ENCODE results near the gene TNRC18. TPM values are rescaled to one million over a fixed set of nuclear protein-coding genes. Genes with fewer than 3 reads are reported as not detected.
A peak's percentile ranks its signal among the peaks of the same experiment; 100 is the strongest.
"Not testable (repeated sequence)": the region's sequence is repeated elsewhere in the genome, so short reads cannot be mapped to it uniquely, and the experiment has no call there.

Gene TNRC18
- total RNA-seq, 2 experiments from 2014 or later, result 37.3 to 40.4 TPM

DNA sequence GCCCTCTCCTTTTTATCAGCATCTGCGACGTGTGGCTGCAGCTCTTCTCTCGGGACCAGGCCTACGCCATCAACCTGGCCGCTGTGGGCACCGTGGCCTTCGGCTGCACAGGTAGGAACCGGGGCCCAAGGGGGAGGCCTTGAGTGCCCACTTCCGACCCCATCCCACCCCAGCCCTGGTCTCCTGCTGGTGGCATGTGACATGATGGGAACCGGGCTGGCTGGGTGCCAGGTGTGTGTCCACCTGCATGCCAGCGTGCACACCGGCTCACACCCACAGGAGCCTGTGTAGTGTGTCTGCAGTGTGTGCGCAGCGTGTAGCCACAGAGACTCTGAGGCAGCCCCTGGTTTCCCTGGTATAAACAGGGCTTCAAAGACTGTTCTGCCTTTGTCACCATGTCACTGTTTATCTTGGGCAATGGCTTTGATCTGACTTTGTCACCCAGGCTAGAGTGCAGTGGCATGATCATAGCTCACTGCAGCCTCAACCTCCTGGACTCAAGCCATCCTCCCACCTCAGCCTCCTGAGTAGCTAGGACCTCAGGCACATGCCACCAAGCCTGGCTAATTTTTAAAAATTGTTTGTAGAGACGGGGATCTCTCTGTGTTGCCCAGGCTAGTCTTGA is 131.8 kb downstream of the TNRC18 start:
- intact Hi-C loops (cut with micrococcal nuclease); DNase-seq; H3K4me1 Mint-ChIP-seq (ENCODE audit: low read depth); H3K4me3 Mint-ChIP-seq; H3K36me3 Mint-ChIP-seq; CTCF ChIA-PET; H3K27me3 Mint-ChIP-seq; POLR2A ChIA-PET; H3K9me3 Mint-ChIP-seq; H3K27ac Mint-ChIP-seq: not testable (repeated sequence)

DNA sequence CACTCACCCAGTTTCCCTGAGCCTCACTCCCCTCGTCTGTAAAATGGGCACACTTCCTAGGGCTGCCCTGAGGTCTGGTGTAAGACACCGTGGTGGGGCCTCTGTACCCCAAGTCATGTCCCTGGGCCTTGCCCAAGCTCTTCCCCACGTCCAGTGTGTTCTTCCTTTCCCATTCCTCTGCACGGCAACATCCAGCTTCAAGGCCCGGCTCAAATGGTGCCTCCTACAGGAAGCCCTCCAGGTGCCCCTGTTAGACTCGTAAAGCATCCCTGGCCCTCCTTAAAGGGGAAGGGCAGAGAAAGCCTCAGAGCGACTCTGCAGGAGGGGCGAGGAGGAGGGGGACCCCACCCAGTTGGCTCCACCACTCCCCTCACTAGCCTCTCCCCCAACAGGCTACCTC is 132.3 kb downstream of the TNRC18 start:
- peaks cover 3% of the 10 kb centered on the region for H3K4me1 Mint-ChIP-seq (ENCODE audit: low read depth)
- intact Hi-C loops (cut with micrococcal nuclease), result no loop called here
- peaks cover 6% of the 10 kb centered on the region for H3K27me3 Mint-ChIP-seq
- H3K4me3 Mint-ChIP-seq, result no peak overlapping the region
- no peaks in the 10 kb centered on the region for H3K36me3 Mint-ChIP-seq
- no peak overlapping the region for H3K27ac Mint-ChIP-seq
- no peak for DNase-seq
- ChIA-PET CTCF (no interaction called here), POLR2A (no interaction called here)
- H3K9me3 Mint-ChIP-seq, result peaks cover 10% of the 10 kb centered on the region

DNA sequence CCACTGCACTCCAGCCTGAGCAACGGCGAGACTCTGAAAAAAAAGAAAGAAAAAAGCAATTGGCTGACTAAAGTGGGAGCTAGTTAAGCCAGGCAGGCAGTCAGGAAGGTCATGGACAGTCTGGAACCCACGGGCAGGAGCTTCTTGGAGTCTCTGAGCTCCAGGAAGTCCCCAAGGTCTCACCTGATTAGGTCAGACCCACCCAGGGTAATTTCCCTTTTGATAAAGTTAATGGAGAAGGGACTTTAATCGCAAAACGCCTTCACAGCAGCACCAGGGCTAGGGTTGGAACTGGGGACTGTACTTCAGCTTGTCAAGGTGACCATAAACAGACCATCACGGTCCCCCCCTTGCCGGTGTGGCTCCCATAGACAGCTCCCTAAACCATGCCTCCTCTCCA is 134.3 kb downstream of the TNRC18 start:
- Mint-ChIP-seq H3K4me3 (no peak overlapping the region), H3K9me3 (peaks cover under 1% of the 10 kb centered on the region), H3K27ac (no peak overlapping the region), H3K4me1 (ENCODE audit: low read depth) (peaks cover under 1% of the 10 kb centered on the region), H3K36me3 (no peaks in the 10 kb centered on the region), H3K27me3 (peaks cover 9% of the 10 kb centered on the region)
- intact Hi-C loops (cut with micrococcal nuclease), result no loop called here
- DNase-seq, result no peak
- ChIA-PET POLR2A (no interaction called here), CTCF (interaction anchor here (0.5 kb wide), 1 partner anchor 74 kb away, joined by 5 read pairs; no protein-coding TSS in a partner anchor)

DNA sequence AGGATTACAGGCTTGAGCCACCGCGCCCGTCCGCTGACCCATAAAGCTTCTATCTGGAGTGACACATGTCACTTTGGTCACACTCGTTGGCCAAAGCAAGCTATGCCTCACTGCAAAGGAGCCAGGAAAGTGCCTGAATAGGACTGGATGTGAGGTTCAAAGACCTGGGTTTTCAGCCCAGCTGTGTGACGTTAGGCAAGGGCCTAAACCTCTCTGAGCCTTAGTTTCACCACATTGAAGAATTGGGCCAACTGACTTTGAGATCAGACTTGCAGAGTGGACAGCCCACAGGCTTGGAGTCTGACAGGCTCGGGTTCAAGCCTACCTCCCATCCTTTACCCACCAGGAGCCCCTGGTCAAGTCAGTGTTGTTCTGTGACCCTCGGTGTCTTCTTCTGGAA is 135.1 kb downstream of the TNRC18 start:
- DNase-seq; H3K4me3 Mint-ChIP-seq; POLR2A ChIA-PET; H3K27ac Mint-ChIP-seq; H3K36me3 Mint-ChIP-seq; H3K4me1 Mint-ChIP-seq (ENCODE audit: low read depth); H3K9me3 Mint-ChIP-seq; CTCF ChIA-PET; intact Hi-C loops (cut with micrococcal nuclease): not testable (repeated sequence)
- peaks cover 11% of the 10 kb centered on the region for H3K27me3 Mint-ChIP-seq

DNA sequence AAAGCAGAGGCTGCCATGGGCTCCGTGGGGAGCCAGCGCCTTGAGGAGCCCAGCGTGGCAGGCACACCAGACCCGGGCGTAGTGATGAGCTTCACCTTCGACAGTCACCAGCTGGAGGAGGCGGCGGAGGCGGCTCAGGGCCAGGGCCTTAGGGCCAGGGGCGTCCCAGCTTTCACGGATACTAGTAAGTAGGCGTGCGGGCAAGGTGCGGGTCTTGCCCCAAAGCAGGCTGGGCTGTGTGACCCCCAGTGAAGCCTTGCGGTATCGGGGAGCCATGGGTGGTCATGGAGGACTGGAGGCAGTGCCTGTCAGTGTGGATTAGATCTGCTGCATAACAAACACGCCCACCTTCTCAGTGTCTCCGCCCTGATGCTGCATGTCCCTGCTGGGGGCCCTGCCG is 135.8 kb downstream of the TNRC18 start:
- H3K4me3 Mint-ChIP-seq, result no peak overlapping the region

DNA sequence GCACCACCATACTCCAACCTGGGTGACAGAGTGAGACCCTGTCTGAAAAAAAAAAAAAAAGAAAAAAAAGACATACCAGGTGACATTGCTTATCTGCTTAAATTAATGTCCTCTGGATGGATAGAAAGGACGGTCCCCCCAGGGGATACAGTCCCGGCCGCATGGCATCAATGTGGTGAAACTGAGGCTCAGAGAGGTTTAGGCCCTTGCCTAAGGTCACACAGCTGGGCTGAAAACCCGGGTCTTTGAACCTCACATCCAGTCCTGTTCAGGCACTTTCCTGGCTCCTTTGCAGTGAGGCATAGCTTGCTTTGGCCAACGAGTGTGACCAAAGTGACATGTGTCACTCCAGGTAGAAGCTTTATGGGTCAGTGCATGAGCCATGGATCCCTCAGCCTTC is 136.3 kb downstream of the TNRC18 start:
- H3K4me3 Mint-ChIP-seq; DNase-seq; H3K9me3 Mint-ChIP-seq; H3K36me3 Mint-ChIP-seq; H3K4me1 Mint-ChIP-seq (ENCODE audit: low read depth); POLR2A ChIA-PET; H3K27ac Mint-ChIP-seq; intact Hi-C loops (cut with micrococcal nuclease): not testable (repeated sequence)
- CTCF ChIA-PET, result interaction anchor here (1.2 kb wide), 1 partner anchor 313 kb away, joined by 3 read pairs; no protein-coding TSS in a partner anchor
- peaks cover 11% of the 10 kb centered on the region for H3K27me3 Mint-ChIP-seq

More for the DNA sequence above, 135.8 kb downstream of the TNRC18 start:
- intact Hi-C loops (cut with micrococcal nuclease), result no loop called here
- ChIA-PET POLR2A (no interaction called here), CTCF (interaction anchor here (1.2 kb wide), 1 partner anchor 314 kb away, joined by 3 read pairs; no protein-coding TSS in a partner anchor)
- Mint-ChIP-seq H3K4me1 (ENCODE audit: low read depth) (peaks cover 2% of the 10 kb centered on the region), H3K9me3 (no peaks in the 10 kb centered on the region), H3K27ac (no peak overlapping the region), H3K27me3 (peaks cover 11% of the 10 kb centered on the region), H3K36me3 (no peaks in the 10 kb centered on the region)
- no peak for DNase-seq

DNA sequence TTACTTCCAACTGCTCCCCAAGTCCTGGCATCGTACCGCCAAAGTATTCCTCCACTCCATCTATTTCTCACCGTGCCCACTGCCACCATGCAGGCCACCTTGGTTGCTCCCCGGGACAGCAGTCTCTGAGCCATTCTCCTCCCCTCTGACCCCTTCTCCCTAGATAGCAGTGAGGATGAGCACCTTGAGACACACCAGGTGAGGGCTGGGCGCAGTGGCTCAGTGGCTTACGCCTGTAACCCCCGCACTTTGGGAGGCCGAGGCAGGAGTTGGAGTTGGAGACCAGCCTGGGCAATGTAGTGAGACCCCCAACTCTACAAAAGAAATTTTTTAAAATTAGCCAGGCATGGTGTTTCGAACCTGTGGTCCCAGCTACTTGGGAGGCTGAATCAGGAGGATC is 136.7 kb downstream of the TNRC18 start:
- DNase-seq, result no peak
- Mint-ChIP-seq H3K4me3 (no peak overlapping the region), H3K27me3 (peaks cover 11% of the 10 kb centered on the region), H3K36me3 (no peaks in the 10 kb centered on the region), H3K27ac (no peak overlapping the region), H3K9me3 (no peaks in the 10 kb centered on the region), H3K4me1 (ENCODE audit: low read depth) (peaks cover 2% of the 10 kb centered on the region)
- ChIA-PET POLR2A (no interaction called here), CTCF (interaction anchor here (1.2 kb wide), 1 partner anchor 313 kb away, joined by 3 read pairs; no protein-coding TSS in a partner anchor)
- intact Hi-C loops (cut with micrococcal nuclease), result no loop called here

DNA sequence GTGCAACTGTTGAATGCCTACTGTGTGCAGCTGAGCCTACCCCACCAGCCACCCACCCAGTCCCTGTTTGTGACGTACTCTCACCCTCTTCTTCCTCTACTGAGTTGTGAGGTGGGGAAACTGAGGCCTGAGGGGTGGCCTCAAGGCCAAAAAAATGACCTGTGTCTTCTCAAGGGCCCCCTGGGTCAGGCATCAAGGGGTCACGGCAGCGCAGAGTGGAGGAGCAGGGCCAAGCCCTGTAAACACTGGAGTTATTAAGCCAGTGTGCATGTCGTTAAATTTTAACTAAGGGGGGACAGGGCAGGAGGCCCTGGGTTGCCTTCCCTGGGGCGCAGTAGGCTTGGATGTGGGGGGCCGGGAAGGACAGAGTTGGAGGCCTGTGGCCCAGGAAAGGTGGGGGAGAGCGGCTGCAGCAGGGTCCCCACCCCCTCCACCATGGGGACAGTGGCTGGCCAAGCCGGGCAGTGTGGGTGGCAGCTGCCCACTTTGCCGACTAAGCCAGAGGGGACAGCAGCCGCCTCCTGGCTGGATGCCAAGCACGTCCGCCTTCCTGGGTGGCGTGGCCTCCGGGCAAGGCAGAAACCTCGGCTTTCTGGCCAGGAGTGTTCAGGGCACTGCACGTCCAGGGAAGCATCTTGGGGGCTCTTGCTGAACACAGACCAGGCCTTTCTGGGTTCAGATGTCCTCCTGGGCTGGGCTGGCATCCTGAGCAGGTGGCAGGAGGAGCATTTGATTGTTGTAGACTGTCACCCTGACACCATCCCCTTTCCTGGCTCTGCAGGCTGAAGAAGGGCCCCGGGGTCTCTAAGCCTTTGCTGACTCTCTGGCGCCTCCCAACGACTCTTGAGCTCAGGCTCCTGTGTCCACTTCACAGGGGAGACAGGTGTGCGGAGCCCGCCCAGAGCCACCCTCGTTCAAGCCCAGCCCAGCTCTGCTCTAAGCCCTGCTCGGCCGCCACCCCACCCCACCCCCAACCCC is 139.0 kb downstream of the TNRC18 start:
- Mint-ChIP-seq H3K36me3 (no peaks in the 10 kb centered on the region), H3K27ac (no peak overlapping the region), H3K27me3 (peaks cover 13% of the 10 kb centered on the region), H3K9me3 (no peaks in the 10 kb centered on the region), H3K4me3 (no peak overlapping the region), H3K4me1 (ENCODE audit: low read depth) (peaks cover 2% of the 10 kb centered on the region)
- intact Hi-C loops (cut with micrococcal nuclease), result no loop called here
- DNase-seq, result peak; percentile 36
- CTCF ChIA-PET, result interaction anchor here (1.0 kb wide), 1 partner anchor 44 kb away, joined by 3 read pairs; no protein-coding TSS in a partner anchor
- POLR2A ChIA-PET, result no interaction called here

DNA sequence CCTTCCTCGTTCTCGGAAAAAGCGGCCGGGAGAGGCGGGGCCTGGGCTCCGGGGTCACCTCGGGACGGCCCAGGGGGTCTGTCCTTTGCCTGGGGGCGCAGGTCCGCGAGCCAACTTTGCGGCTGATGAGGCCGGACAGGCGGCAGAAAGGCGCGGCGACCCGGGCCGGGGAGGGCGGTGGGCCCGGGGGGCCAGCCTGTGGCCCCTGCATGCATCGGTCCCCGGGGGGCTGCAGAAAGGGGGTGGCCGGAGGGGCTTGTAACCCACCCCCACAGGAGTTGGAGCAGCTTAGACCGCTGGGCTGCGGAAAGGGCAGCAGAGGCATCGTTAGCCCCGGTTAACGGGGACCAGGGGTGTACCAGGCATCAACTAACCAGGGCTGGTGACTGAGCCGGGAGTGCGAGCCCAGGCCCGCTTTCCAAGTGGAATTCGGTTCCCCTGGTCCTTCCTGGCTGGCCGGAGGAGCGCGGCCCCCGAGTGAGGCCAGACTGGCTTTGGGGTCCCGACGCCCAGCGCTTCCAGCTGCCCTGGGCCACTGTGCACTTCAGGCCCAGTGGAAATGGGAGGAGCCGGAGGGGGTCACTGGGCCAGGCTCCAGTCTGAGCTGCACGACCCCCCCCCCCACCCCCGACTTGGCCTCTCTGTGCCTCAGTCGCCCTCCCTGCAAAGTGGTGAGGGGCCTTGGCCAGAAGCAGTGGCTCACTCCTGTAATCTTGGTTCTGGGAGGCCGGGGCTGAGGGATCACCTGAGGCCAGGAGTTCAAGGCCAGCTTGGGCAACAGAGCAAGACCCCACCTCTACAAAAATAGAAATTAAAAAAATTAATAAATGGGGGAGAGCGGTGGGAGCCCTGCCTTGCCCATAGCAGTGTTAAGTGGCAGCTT is 140.0 kb downstream of the TNRC18 start:
- intact Hi-C loops (cut with micrococcal nuclease), result no loop called here
- ChIA-PET POLR2A (no interaction called here), CTCF (no interaction called here)
- DNase-seq, result no peak
- H3K36me3 Mint-ChIP-seq, result no peaks in the 10 kb centered on the region
- peaks cover 13% of the 10 kb centered on the region for H3K27me3 Mint-ChIP-seq
- H3K27ac Mint-ChIP-seq, result no peak overlapping the region
- no peaks in the 10 kb centered on the region for H3K9me3 Mint-ChIP-seq
- H3K4me1 Mint-ChIP-seq (ENCODE audit: low read depth), result peaks cover 2% of the 10 kb centered on the region
- H3K4me3 Mint-ChIP-seq, result no peak overlapping the region

DNA sequence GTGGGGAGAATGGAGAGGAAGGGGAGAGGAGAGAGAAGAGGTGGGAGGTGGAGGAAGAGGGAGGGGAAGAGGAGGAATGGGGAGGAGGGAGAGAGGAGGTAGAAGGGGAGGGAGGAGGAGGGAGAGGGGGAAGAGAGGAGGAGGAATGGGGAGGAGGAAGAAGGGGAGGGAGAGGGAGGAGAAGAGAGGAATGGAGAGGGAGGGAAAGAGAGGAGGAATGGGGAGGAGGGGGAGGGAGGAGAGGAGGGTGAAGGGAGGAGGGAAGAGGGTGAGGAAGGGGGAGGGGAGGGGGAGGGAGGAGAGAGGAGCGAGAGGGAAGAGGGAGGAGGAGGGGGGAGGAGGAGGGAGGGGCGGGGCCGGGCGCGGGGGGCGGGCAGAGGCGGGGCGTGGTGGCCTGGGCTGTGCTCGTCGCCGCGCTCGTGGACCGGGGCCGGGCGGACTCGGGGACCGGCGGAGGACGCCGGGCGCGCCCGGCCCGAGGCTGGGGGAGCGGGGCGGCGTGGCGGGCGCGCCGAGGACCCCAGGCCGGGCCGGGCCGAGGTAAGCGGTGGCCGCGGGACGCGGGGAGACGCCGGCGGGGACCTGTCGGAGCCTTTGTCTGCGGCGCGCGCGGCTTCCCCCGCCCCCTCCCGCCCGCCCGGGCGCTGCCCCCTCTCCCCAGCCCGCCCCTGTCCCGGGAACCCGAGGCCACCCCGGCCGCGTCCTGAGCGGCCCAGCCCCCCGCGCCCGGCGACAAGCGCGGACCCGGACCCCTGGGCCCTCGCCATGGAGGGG is 140.9 kb downstream of the TNRC18 start, which contains the start of gene SLC29A4:
Gene SLC29A4 (plus strand): TSS at position 401 of the 774 bp plus-strand sequence. CDS start 4,874 bp downstream, outside the sequence.
- Mint-ChIP-seq H3K4me3 (no peak within 1 kb of the TSS), H3K27me3 (peaks cover 13% of the 10 kb centered on the region), H3K9me3 (no peaks in the 10 kb centered on the region), H3K27ac (no peak within 1 kb of the TSS), H3K4me1 (ENCODE audit: low read depth) (peaks cover 2% of the 10 kb centered on the region), H3K36me3 (no peaks in the 10 kb centered on the region)
- CTCF ChIA-PET, result no interaction called here
- peak; percentile 25 for DNase-seq
- intact Hi-C loops (cut with micrococcal nuclease), result no loop called here
- POLR2A ChIA-PET, result no interaction called here

Measured in activated CD4-positive, alpha-beta memory T cell treated with anti-CD3 and anti-CD28 coated beads for 36 hours (primary cell).